ENCODE results near the gene NID2. TPM values are rescaled to one million over a fixed set of nuclear protein-coding genes. Genes with fewer than 3 reads are reported as not detected.

Gene NID2
- total and polyA plus RNA-seq, 9 of the 15 experiments (the other 6 are each of a cell fraction or from before 2014, with no cell fraction given): 0.04 to 0.45 (median 0.16) TPM; not detected in 3

DNA sequence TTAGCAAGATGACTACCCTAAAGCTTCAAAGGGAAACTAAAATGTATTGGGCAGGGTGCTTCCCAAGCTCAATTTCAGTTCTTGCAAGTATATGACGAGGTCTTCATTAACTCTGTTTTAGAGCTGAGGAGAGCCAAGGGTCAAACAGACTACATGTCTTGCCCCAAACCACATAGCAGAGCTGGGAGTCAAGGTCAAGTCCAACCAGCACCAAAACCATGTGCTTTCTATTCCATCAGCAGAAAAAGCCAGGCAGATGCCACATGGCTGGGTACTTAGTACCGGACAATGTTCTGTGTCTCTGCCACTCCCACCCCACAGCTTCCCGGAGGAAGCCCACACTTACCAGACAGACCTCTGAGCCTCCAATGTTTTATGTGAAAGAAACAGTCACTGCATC is 17.6 kb downstream of the NID2 start:
- Histone ChIP-seq H3K4me3 (no peak overlapping the region), H3K27me3 (ENCODE audit: control insufficient read depth in 2 of 2, insufficient read depth in 2 of 2, low read length in 2 of 2) (peaks cover 4 to 8% of the 10 kb centered on the region in 2 experiments; a peak in 4 of 5 replicates), H4K20me1 (replicated peaks; ENCODE audit: control insufficient read depth, insufficient read depth, low read length) (no peaks in the 10 kb centered on the region), H3K4me2 (ENCODE audit: insufficient read depth, low read length) (no peak overlapping the region), H3K4me1 (replicated peaks in 1 of 2; ENCODE audit: control insufficient read depth in 2 of 2, insufficient read depth in 2 of 2, low read length in 2 of 2) (no peaks in the 10 kb centered on the region), H3K79me2 (ENCODE audit: control insufficient read depth, insufficient read depth, low read length) (no peaks in the 10 kb centered on the region), H3K9ac (ENCODE audit: insufficient read depth in 1 of 2, low read depth in 2 of 2, low read length in 2 of 2) (no peak overlapping the region), H3K9me3 (replicated peaks; ENCODE audit: control insufficient read depth, insufficient read depth, low read depth, low read length) (no peaks in the 10 kb centered on the region), H3K36me3 (ENCODE audit: control insufficient read depth, insufficient read depth, low read length) (no peaks in the 10 kb centered on the region), H3K9me1 (ENCODE audit: control insufficient read depth, insufficient read depth, low read length) (no peaks in the 10 kb centered on the region), H3K27ac (ENCODE audit: extremely low read depth, low read depth, low read length) (no peak overlapping the region), H2AFZ (ENCODE audit: low read depth, low read length) (no peak overlapping the region)
- in situ Hi-C loops (cut with MboI): no loop called here
- CTCF ChIA-PET (ENCODE audit: low intra/inter-chr PET ratio): no interaction called here
- no peak for TF ChIP-seq ZNF551 (CRISPR knock-in tag; IDR thresholded peaks at IDR 0.05)
- TF ChIP-seq ZNF707 (CRISPR knock-in tag; conservative IDR thresholded peaks at IDR 0.05): no peak
- TF ChIP-seq ZNF436 (CRISPR knock-in tag; IDR thresholded peaks at IDR 0.05): no peak
- no peak for TF ChIP-seq CCAR2 (IDR thresholded peaks at IDR 0.05; ENCODE audit: low read depth, low read length)
- no peak for TF ChIP-seq NFE2 (IDR thresholded peaks at IDR 0.05; ENCODE audit: low read depth)
- TF ChIP-seq DMBX1 (CRISPR knock-in tag; IDR thresholded peaks at IDR 0.05; ENCODE audit: borderline replicate concordance): no peak
- TF ChIP-seq MAFF (IDR thresholded peaks at IDR 0.05; ENCODE audit: low read length): no peak
- TF ChIP-seq, protein P1, sequence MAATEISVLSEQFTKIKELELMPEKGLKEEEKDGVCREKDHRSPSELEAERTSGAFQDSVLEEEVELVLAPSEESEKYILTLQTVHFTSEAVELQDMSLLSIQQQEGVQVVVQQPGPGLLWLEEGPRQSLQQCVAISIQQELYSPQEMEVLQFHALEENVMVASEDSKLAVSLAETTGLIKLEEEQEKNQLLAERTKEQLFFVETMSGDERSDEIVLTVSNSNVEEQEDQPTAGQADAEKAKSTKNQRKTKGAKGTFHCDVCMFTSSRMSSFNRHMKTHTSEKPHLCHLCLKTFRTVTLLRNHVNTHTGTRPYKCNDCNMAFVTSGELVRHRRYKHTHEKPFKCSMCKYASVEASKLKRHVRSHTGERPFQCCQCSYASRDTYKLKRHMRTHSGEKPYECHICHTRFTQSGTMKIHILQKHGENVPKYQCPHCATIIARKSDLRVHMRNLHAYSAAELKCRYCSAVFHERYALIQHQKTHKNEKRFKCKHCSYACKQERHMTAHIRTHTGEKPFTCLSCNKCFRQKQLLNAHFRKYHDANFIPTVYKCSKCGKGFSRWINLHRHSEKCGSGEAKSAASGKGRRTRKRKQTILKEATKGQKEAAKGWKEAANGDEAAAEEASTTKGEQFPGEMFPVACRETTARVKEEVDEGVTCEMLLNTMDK (IDR thresholded peaks at IDR 0.05; ENCODE audit: borderline replicate concordance, insufficient read depth, low read depth, low read length, poor library complexity, severe bottlenecking): no peak
- no peak for TF ChIP-seq ZNF589 (CRISPR knock-in tag; IDR thresholded peaks at IDR 0.05; ENCODE audit: low read depth)
- no peak for TF ChIP-seq CAMTA2 (CRISPR knock-in tag; conservative IDR thresholded peaks at IDR 0.05)
- TF ChIP-seq NRF1 (conservative IDR thresholded peaks at IDR 0.05 in 1 of 2, IDR thresholded peaks at IDR 0.05 in 1 of 2): no peak
- TF ChIP-seq ZNF586 (CRISPR knock-in tag; conservative IDR thresholded peaks at IDR 0.05): no peak
- 0% methylated on average over 3 of the region's 3 CpGs for WGBS (ENCODE audit: insufficient coverage, low coverage, missing lambda C conversion rate)
- no peak for FAIRE-seq
- ATAC-seq: no peak
- POLR2A ChIA-PET: interaction anchor here (0.6 kb wide), 1 partner anchor 33 kb away, joined by 3 read pairs; no protein-coding TSS in a partner anchor
- no peak for DNase-seq (ENCODE audit: extremely low read depth in 1 of 4, low spot score in 3 of 4)
- intact Hi-C loops (cut with micrococcal nuclease): no loop called here
- BruUV-seq (replicated peaks): no TSS peak

Measured in K562 (cell line).